PC-9 (cell line): Measurements from ENCODE around the gene FN3K.

Source experiments
- EZH2 ChIP-seq: fragments of 200-600 bp; sonication (generic); IDR thresholded peaks from 2 replicates; pipeline ENCODE4 v1.8.0; 2017; ENCODE audit warnings: antibody characterized with exemption, low read depth
- TF ChIP-seq, protein P1 (sequence below): fragments of 200-600 bp; sonication (generic); conservative IDR thresholded peaks from 2 replicates; pipeline ENCODE4 v1.6.1; 2017; ENCODE audit warnings: mixed run types, antibody characterized with exemption, mild to moderate bottlenecking, moderate library complexity

GRCh38 chr17:82737967-82738877 lies 2.8 kb downstream of the FN3K start:
- TF ChIP-seq, protein P1, sequence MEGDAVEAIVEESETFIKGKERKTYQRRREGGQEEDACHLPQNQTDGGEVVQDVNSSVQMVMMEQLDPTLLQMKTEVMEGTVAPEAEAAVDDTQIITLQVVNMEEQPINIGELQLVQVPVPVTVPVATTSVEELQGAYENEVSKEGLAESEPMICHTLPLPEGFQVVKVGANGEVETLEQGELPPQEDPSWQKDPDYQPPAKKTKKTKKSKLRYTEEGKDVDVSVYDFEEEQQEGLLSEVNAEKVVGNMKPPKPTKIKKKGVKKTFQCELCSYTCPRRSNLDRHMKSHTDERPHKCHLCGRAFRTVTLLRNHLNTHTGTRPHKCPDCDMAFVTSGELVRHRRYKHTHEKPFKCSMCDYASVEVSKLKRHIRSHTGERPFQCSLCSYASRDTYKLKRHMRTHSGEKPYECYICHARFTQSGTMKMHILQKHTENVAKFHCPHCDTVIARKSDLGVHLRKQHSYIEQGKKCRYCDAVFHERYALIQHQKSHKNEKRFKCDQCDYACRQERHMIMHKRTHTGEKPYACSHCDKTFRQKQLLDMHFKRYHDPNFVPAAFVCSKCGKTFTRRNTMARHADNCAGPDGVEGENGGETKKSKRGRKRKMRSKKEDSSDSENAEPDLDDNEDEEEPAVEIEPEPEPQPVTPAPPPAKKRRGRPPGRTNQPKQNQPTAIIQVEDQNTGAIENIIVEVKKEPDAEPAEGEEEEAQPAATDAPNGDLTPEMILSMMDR, result no peak
- no peak for TF ChIP-seq EZH2
